Memory B cell (primary cell): ENCODE results near the gene TMC2.

Experiments used
- ATAC-seq: fragments of 150-1000 bp; cut with Tn5 transposase; 2 replicates; pipeline ENCODE4 v1.10.0; 2021; ENCODE audit warnings: low read depth, mild to moderate bottlenecking, moderate library complexity
- DNase-seq, 2 donors: peaks; one replicate each; pipeline ENCODE4 v3.0.0; 2022; ENCODE audit warnings: low spot score in 2 of 2
- H3K27ac Mint-ChIP-seq: one replicate; pipeline ENCODE4 v1.8.0; 2022; ENCODE audit warnings: mild to moderate bottlenecking, moderate library complexity, mixed read lengths
- H3K27me3 Mint-ChIP-seq: one replicate; pipeline ENCODE4 v1.8.0; 2022; ENCODE audit warnings: mixed read lengths
- H3K36me3 Mint-ChIP-seq: one replicate; pipeline ENCODE4 v1.8.0; 2022; ENCODE audit warnings: mild to moderate bottlenecking, mixed read lengths
- H3K4me1 Mint-ChIP-seq: one replicate; pipeline ENCODE4 v1.8.0; 2022; ENCODE audit warnings: mixed read lengths
- H3K4me3 Mint-ChIP-seq: one replicate; pipeline ENCODE4 v1.8.0; 2022; ENCODE audit warnings: mild to moderate bottlenecking, moderate library complexity, mixed read lengths
- H3K9me3 Mint-ChIP-seq: one replicate; pipeline ENCODE4 v1.8.0; 2022; ENCODE audit warnings: mixed read lengths

Gene TMC2

GRCh38 chr20:2538356-2538755 lies 2.0 kb downstream of the TMC2 start:
- Mint-ChIP-seq H3K9me3 (no peaks in the 10 kb centered on the region), H3K4me3 (no peak overlapping the region), H3K4me1 (no peaks in the 10 kb centered on the region), H3K36me3 (no peaks in the 10 kb centered on the region), H3K27ac (no peak overlapping the region), H3K27me3 (peaks cover 22% of the 10 kb centered on the region)
- ATAC-seq (no peak), DNase-seq (no peak)

GRCh38 chr20:2538931-2539720 lies 2.8 kb downstream of the TMC2 start:
- peaks cover 21% of the 10 kb centered on the region for H3K27me3 Mint-ChIP-seq
- H3K4me3 Mint-ChIP-seq, result no peak overlapping the region
- H3K9me3 Mint-ChIP-seq, result no peaks in the 10 kb centered on the region
- DNase-seq, result no peak
- H3K4me1 Mint-ChIP-seq, result no peaks in the 10 kb centered on the region
- H3K36me3 Mint-ChIP-seq, result no peaks in the 10 kb centered on the region
- no peak overlapping the region for H3K27ac Mint-ChIP-seq
- no peak for ATAC-seq

GRCh38 chr20:2541940-2542339 lies 5.6 kb downstream of the TMC2 start:
- peaks cover 21% of the 10 kb centered on the region for H3K27me3 Mint-ChIP-seq
- no peak for DNase-seq
- H3K9me3 Mint-ChIP-seq, result no peaks in the 10 kb centered on the region
- no peak overlapping the region for H3K27ac Mint-ChIP-seq
- H3K36me3 Mint-ChIP-seq, result no peaks in the 10 kb centered on the region
- ATAC-seq, result no peak
- no peak overlapping the region for H3K4me3 Mint-ChIP-seq
- H3K4me1 Mint-ChIP-seq, result peaks cover 3% of the 10 kb centered on the region

- ATAC-seq (no peak), DNase-seq (no peak)
- H3K4me3 Mint-ChIP-seq, result no peak overlapping the region
- peaks cover 3% of the 10 kb centered on the region for H3K4me1 Mint-ChIP-seq
- H3K27me3 Mint-ChIP-seq, result peaks cover 20% of the 10 kb centered on the region
- no peak overlapping the region for H3K27ac Mint-ChIP-seq
- no peaks in the 10 kb centered on the region for H3K36me3 Mint-ChIP-seq
- no peaks in the 10 kb centered on the region for H3K9me3 Mint-ChIP-seq
Observed at GRCh38 chr20:2542361-2542760, 6.0 kb downstream of the TMC2 start.

- Mint-ChIP-seq H3K36me3 (no peaks in the 10 kb centered on the region), H3K9me3 (no peaks in the 10 kb centered on the region), H3K4me3 (no peak overlapping the region), H3K27me3 (peaks cover 13% of the 10 kb centered on the region), H3K4me1 (peaks cover 3% of the 10 kb centered on the region), H3K27ac (no peak overlapping the region)
- ATAC-seq (no peak), DNase-seq (no peak)
Observed at GRCh38 chr20:2544211-2544610, 7.8 kb downstream of the TMC2 start.

- H3K4me3 Mint-ChIP-seq, result no peak overlapping the region
- H3K4me1 Mint-ChIP-seq, result peaks cover 3% of the 10 kb centered on the region
- no peak for ATAC-seq
- no peak overlapping the region for H3K27ac Mint-ChIP-seq
- no peaks in the 10 kb centered on the region for H3K9me3 Mint-ChIP-seq
- H3K36me3 Mint-ChIP-seq, result no peaks in the 10 kb centered on the region
- peaks cover 17% of the 10 kb centered on the region for H3K27me3 Mint-ChIP-seq
- DNase-seq, result no peak
Observed at GRCh38 chr20:2545594-2545993, 9.2 kb downstream of the TMC2 start.

- H3K36me3 Mint-ChIP-seq, result no peaks in the 10 kb centered on the region
- ATAC-seq (no peak), DNase-seq (no peak)
- no peaks in the 10 kb centered on the region for H3K4me1 Mint-ChIP-seq
- H3K27ac Mint-ChIP-seq, result no peak overlapping the region
- H3K27me3 Mint-ChIP-seq, result peaks cover 21% of the 10 kb centered on the region
- no peaks in the 10 kb centered on the region for H3K9me3 Mint-ChIP-seq
- H3K4me3 Mint-ChIP-seq, result no peak overlapping the region
Observed at GRCh38 chr20:2557873-2558580, 21.7 kb downstream of the TMC2 start.

- Mint-ChIP-seq H3K27me3 (peaks cover 21% of the 10 kb centered on the region), H3K4me1 (no peaks in the 10 kb centered on the region), H3K9me3 (no peaks in the 10 kb centered on the region), H3K4me3 (no peak overlapping the region), H3K27ac (no peak overlapping the region), H3K36me3 (no peaks in the 10 kb centered on the region)
- ATAC-seq, result no peak
- DNase-seq, result no peak
Observed at GRCh38 chr20:2558581-2559278, 22.4 kb downstream of the TMC2 start.

- no peak overlapping the region for H3K27ac Mint-ChIP-seq
- no peaks in the 10 kb centered on the region for H3K36me3 Mint-ChIP-seq
- DNase-seq (no peak), ATAC-seq (no peak)
- H3K9me3 Mint-ChIP-seq, result no peaks in the 10 kb centered on the region
- H3K4me3 Mint-ChIP-seq, result no peak overlapping the region
- no peaks in the 10 kb centered on the region for H3K4me1 Mint-ChIP-seq
- H3K27me3 Mint-ChIP-seq, result peaks cover 21% of the 10 kb centered on the region
Observed at GRCh38 chr20:2559279-2559626, 22.9 kb downstream of the TMC2 start.

- H3K4me1 Mint-ChIP-seq, result no peaks in the 10 kb centered on the region
- no peaks in the 10 kb centered on the region for H3K9me3 Mint-ChIP-seq
- peaks cover 23% of the 10 kb centered on the region for H3K27me3 Mint-ChIP-seq
- no peak overlapping the region for H3K4me3 Mint-ChIP-seq
- H3K27ac Mint-ChIP-seq, result no peak overlapping the region
- H3K36me3 Mint-ChIP-seq, result no peaks in the 10 kb centered on the region
- DNase-seq (no peak), ATAC-seq (no peak)
Observed at GRCh38 chr20:2559651-2560050, 23.3 kb downstream of the TMC2 start.

- H3K4me1 Mint-ChIP-seq, result no peaks in the 10 kb centered on the region
- DNase-seq (no peak), ATAC-seq (no peak)
- no peak overlapping the region for H3K4me3 Mint-ChIP-seq
- H3K36me3 Mint-ChIP-seq, result no peaks in the 10 kb centered on the region
- H3K27ac Mint-ChIP-seq, result no peak overlapping the region
- H3K27me3 Mint-ChIP-seq, result peaks cover 21% of the 10 kb centered on the region
- no peaks in the 10 kb centered on the region for H3K9me3 Mint-ChIP-seq
Observed at GRCh38 chr20:2563116-2563515, 26.7 kb downstream of the TMC2 start.

GRCh38 chr20:2564406-2564805 lies 28.0 kb downstream of the TMC2 start:
- ATAC-seq, result no peak
- H3K27me3 Mint-ChIP-seq, result peaks cover 21% of the 10 kb centered on the region
- no peaks in the 10 kb centered on the region for H3K9me3 Mint-ChIP-seq
- H3K36me3 Mint-ChIP-seq, result no peaks in the 10 kb centered on the region
- H3K4me1 Mint-ChIP-seq, result no peaks in the 10 kb centered on the region
- no peak for DNase-seq
- no peak overlapping the region for H3K27ac Mint-ChIP-seq
- no peak overlapping the region for H3K4me3 Mint-ChIP-seq

GRCh38 chr20:2575682-2576081 lies 39.3 kb downstream of the TMC2 start:
- DNase-seq (no peak), ATAC-seq (no peak)
- peaks cover 9% of the 10 kb centered on the region for H3K27me3 Mint-ChIP-seq
- no peak overlapping the region for H3K4me3 Mint-ChIP-seq
- H3K4me1 Mint-ChIP-seq, result no peaks in the 10 kb centered on the region
- no peaks in the 10 kb centered on the region for H3K36me3 Mint-ChIP-seq
- H3K9me3 Mint-ChIP-seq, result no peaks in the 10 kb centered on the region
- H3K27ac Mint-ChIP-seq, result no peak overlapping the region

GRCh38 chr20:2576317-2576727 lies 39.9 kb downstream of the TMC2 start:
- Mint-ChIP-seq H3K4me3 (no peak overlapping the region), H3K27me3 (peaks cover 8% of the 10 kb centered on the region), H3K36me3 (no peaks in the 10 kb centered on the region), H3K4me1 (no peaks in the 10 kb centered on the region), H3K27ac (no peak overlapping the region), H3K9me3 (no peaks in the 10 kb centered on the region)
- DNase-seq (no peak), ATAC-seq (no peak)
